GM18861 (cell line): Measurements from ENCODE around the gene CPNE5.
"Not testable (repeated sequence)": the region's sequence is repeated elsewhere in the genome, so short reads cannot be mapped to it uniquely, and the experiment has no call there.

Source experiments
- ATAC-seq: cut with Tn5 transposase; IDR thresholded peaks from one replicate; pipeline ENCODE4 v1.9.1; 2021; ENCODE audit not compliant: unreplicated experiment

The CPNE5 gene

GRCh38 chr6:36817176-36817817 is 21.9 kb downstream of the CPNE5 start:
- no peak for ATAC-seq

- no peak for ATAC-seq
These were observed 23.1 kb downstream of the CPNE5 start for GRCh38 chr6:36815962-36816735.

- ATAC-seq = no peak
These were observed 25.0 kb downstream of the CPNE5 start for GRCh38 chr6:36814249-36814648.

- no peak for ATAC-seq
These were observed 25.7 kb downstream of the CPNE5 start for GRCh38 chr6:36813526-36813925.

- not testable (repeated sequence) for ATAC-seq
These were observed 26.2 kb downstream of the CPNE5 start for GRCh38 chr6:36813047-36813446.

- no peak for ATAC-seq
These were observed 29.1 kb downstream of the CPNE5 start for GRCh38 chr6:36809941-36810803.

GRCh38 chr6:36809156-36809555 is 30.1 kb downstream of the CPNE5 start:
- no peak for ATAC-seq

GRCh38 chr6:36808634-36809033 is 30.6 kb downstream of the CPNE5 start:
- ATAC-seq = no peak

GRCh38 chr6:36807750-36808149 is 31.5 kb downstream of the CPNE5 start:
- ATAC-seq = no peak

GRCh38 chr6:36807143-36807542 is 32.1 kb downstream of the CPNE5 start:
- no peak for ATAC-seq

- no peak for ATAC-seq
These were observed 33.3 kb downstream of the CPNE5 start for GRCh38 chr6:36805917-36806316.

GRCh38 chr6:36805096-36805797 is 34.0 kb downstream of the CPNE5 start:
- ATAC-seq = no peak

GRCh38 chr6:36804563-36804962 is 34.7 kb downstream of the CPNE5 start:
- ATAC-seq = no peak

- no peak for ATAC-seq
These were observed 35.3 kb downstream of the CPNE5 start for GRCh38 chr6:36803908-36804307.

GRCh38 chr6:36803482-36803881 is 35.8 kb downstream of the CPNE5 start:
- ATAC-seq = no peak

GRCh38 chr6:36800223-36801076 is 38.8 kb downstream of the CPNE5 start:
- no peak for ATAC-seq

- no peak for ATAC-seq
These were observed 40.4 kb downstream of the CPNE5 start for GRCh38 chr6:36798852-36799251.

GRCh38 chr6:36797653-36798052 is 41.6 kb downstream of the CPNE5 start:
- no peak for ATAC-seq

- no peak for ATAC-seq
These were observed 42.2 kb downstream of the CPNE5 start for GRCh38 chr6:36797055-36797454.

GRCh38 chr6:36794713-36795065 is 44.6 kb downstream of the CPNE5 start:
- ATAC-seq = no peak
